Keratinocyte (primary cell): Measurements from ENCODE around the gene TPCN2. TPM values are rescaled to one million over a fixed set of nuclear protein-coding genes. Genes with fewer than 3 reads are reported as not detected.
"Not testable (repeated sequence)": the region's sequence is repeated elsewhere in the genome, so short reads cannot be mapped to it uniquely, and the experiment has no call there.

Experiments used
- DNase-seq: peaks from one replicate; pipeline ENCODE4 v3.0.0-alpha.2; 2011; ENCODE audit warnings: low read depth, missing footprints, low spot score
- FAIRE-seq: peaks from 2 replicates; lab custom pipeline; 2011; peaks lifted over from hg19 to GRCh38; lab: Jason Lieb, UNC
- H2AFZ ChIP-seq: 2 replicates; pipeline ENCODE4 v1.6.0; 2012; ENCODE audit warnings: low read length, control low read depth, inconsistent platforms; ENCODE audit not compliant: control insufficient read depth
- H3K27ac ChIP-seq: 2 replicates; pipeline ENCODE4 v1.5.1; 2011; ENCODE audit warnings: low read length; ENCODE audit not compliant: control insufficient read depth, insufficient read depth
- H3K27me3 ChIP-seq: 3 replicates; pipeline ENCODE4 v1.6.0; 2011; ENCODE audit warnings: low read length; ENCODE audit not compliant: control insufficient read depth, insufficient read depth; ENCODE audit errors: extremely low read depth
- H3K36me3 ChIP-seq, 2 experiments: 2 replicates in 1 of 2; 3 replicates in 1 of 2; pipeline ENCODE4 v1.5.1; 2011; ENCODE audit warnings: low read length in 2 of 2, mild to moderate bottlenecking in 1 of 2; ENCODE audit not compliant: control insufficient read depth in 2 of 2, insufficient read depth in 2 of 2; ENCODE audit errors: extremely low read depth in 1 of 2
- H3K4me1 ChIP-seq: 3 replicates; pipeline ENCODE4 v1.5.1; 2011; ENCODE audit warnings: low read length; ENCODE audit not compliant: control insufficient read depth, insufficient read depth; ENCODE audit errors: extremely low read depth
- H3K4me2 ChIP-seq: 3 replicates; pipeline ENCODE4 v1.6.0; 2011; ENCODE audit warnings: low read depth, low read length; ENCODE audit not compliant: control insufficient read depth, insufficient read depth; ENCODE audit errors: extremely low read depth
- H3K4me3 ChIP-seq, 3 experiments: fragments of 200-600 bp in 1 of 3; sonication (generic) in 1 of 3; 2 replicates in 2 of 3; 3 replicates in 1 of 3; pipeline ENCODE4 v1.5.1; 2011 to 2016; ENCODE audit warnings: low read length in 3 of 3, mild to moderate bottlenecking in 3 of 3, control low read depth in 2 of 3, inconsistent platforms in 1 of 3, low read depth in 1 of 3, mixed read lengths in 1 of 3, mixed run types in 1 of 3, moderate library complexity in 1 of 3; ENCODE audit not compliant: control insufficient read depth in 2 of 3, insufficient read depth in 2 of 3; ENCODE audit errors: extremely low read depth in 1 of 3
- H3K79me2 ChIP-seq: 2 replicates; pipeline ENCODE4 v1.6.0; 2012; ENCODE audit warnings: low read length; ENCODE audit not compliant: control insufficient read depth, insufficient read depth
- H3K9ac ChIP-seq: 3 replicates; pipeline ENCODE4 v1.6.0; 2011; ENCODE audit warnings: low read length; ENCODE audit not compliant: control insufficient read depth, insufficient read depth; ENCODE audit errors: extremely low read depth
- H3K9me1 ChIP-seq: 3 replicates; pipeline ENCODE4 v1.6.0; 2011; ENCODE audit warnings: low read length; ENCODE audit not compliant: control insufficient read depth, insufficient read depth; ENCODE audit errors: extremely low read depth
- H3K9me3 ChIP-seq: 2 replicates; pipeline ENCODE4 v1.5.1; 2012; ENCODE audit warnings: low read depth, low read length; ENCODE audit not compliant: control insufficient read depth
- H4K20me1 ChIP-seq: 3 replicates; pipeline ENCODE4 v1.6.0; 2011; ENCODE audit warnings: low read length; ENCODE audit not compliant: control insufficient read depth, insufficient read depth; ENCODE audit errors: extremely low read depth
- EZH2 ChIP-seq: IDR thresholded peaks from one replicate; pipeline ENCODE4 v1.6.1; 2012; ENCODE audit warnings: inconsistent platforms, mild to moderate bottlenecking, low read length, moderate library complexity
- dilution Hi-C: fragments of 300-500 bp; cut with MboI; formaldehyde crosslinking; loops from one replicate; pipeline ENCODE4 v1.7.0; 2020; ENCODE audit warnings: low sequenced_read_pairs; ENCODE audit not compliant: extremely low pct_ligation_motif_present
- polyA plus RNA-seq, 5 experiments: library from polyadenylated mRNA; depleted of rRNA in 3 of 5; stranded (reverse) in 3 of 5; stranded (forward) in 1 of 5; unstranded in 1 of 5; fragments of >200 nt; gene quantifications; 1 replicate in 1 of 5; 2 replicates in 3 of 5; 3 replicates in 1 of 5; pipeline versions ENCODE4 v1.2.1 to v1.2.3, GENCODE V29; 2011 to 2012; ENCODE audit warnings: missing spikeins in 2 of 5, low read depth in 1 of 5, low replicate concordance in 1 of 5
- TF ChIP-seq, protein P1 (sequence below), 3 experiments: IDR thresholded peaks in 1 of 3; conservative IDR thresholded peaks in 1 of 3; optimal IDR thresholded peaks in 1 of 3; 2 replicates in 2 of 3; 3 replicates in 1 of 3; pipeline versions ENCODE3 to v1.5.1; 2011; ENCODE audit warnings: low read length in 3 of 3, mild to moderate bottlenecking in 3 of 3, moderate library complexity in 2 of 3, control low read depth in 1 of 3, inconsistent platforms in 1 of 3; ENCODE audit not compliant: insufficient read depth in 2 of 3; ENCODE audit errors: extremely low read depth in 1 of 3

The TPCN2 gene
- polyA plus RNA-seq, 1 donor (not counting 4 experiments of a cell fraction or from before 2014, with no cell fraction given) = 7.7 TPM

DNA sequence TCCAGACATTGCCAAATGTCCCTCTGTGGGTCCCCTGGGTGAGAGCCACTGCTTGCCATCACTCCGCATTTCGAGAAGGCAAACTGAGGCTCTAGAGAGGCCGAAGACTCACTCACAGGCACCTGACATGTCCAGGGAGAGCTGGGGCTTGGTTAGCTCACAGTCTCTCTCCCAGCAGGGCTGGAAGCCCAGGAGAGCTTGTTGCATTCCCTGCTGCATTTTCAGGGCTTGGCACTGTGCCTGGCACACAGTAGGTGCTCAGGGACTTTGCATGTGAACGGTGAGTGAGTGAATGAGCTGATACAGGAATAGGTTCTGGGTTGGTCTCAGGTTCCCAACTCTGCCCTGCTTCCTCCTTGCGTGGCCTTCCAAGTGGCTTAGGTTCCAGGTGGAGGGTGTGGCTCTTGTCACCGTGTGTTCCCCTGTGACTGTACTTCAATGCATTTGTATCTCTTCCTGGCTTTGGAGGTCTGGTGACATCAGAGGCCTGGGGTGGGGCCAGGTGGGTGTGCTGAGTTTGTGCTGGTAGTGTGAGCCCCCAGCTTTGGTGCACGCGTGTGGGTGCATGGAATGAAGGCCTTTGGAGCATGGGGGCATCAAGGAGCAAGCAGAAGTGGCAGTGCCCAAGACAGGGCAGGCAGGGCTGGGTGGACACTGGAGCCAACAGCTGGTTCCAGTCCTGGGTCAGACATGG lies 88.6 kb downstream of the TPCN2 start:
- Histone ChIP-seq H3K9me3 (no peaks in the 10 kb centered on the region), H3K4me2 (no peak overlapping the region), H3K9ac (no peak overlapping the region), H3K27ac (no peak overlapping the region), H4K20me1 (no peaks in the 10 kb centered on the region), H3K79me2 (no peaks in the 10 kb centered on the region), H3K4me1 (peaks cover 2% of the 10 kb centered on the region), H3K9me1 (no peaks in the 10 kb centered on the region), H3K36me3 (no peaks in the 10 kb centered on the region), H2AFZ (no peak overlapping the region), H3K27me3 (no peaks in the 10 kb centered on the region), H3K4me3 (no peak overlapping the region)
- DNase-seq = no peak
- dilution Hi-C loops = no loop called here
- TF ChIP-seq EZH2 = no peak
- TF ChIP-seq, protein P1, sequence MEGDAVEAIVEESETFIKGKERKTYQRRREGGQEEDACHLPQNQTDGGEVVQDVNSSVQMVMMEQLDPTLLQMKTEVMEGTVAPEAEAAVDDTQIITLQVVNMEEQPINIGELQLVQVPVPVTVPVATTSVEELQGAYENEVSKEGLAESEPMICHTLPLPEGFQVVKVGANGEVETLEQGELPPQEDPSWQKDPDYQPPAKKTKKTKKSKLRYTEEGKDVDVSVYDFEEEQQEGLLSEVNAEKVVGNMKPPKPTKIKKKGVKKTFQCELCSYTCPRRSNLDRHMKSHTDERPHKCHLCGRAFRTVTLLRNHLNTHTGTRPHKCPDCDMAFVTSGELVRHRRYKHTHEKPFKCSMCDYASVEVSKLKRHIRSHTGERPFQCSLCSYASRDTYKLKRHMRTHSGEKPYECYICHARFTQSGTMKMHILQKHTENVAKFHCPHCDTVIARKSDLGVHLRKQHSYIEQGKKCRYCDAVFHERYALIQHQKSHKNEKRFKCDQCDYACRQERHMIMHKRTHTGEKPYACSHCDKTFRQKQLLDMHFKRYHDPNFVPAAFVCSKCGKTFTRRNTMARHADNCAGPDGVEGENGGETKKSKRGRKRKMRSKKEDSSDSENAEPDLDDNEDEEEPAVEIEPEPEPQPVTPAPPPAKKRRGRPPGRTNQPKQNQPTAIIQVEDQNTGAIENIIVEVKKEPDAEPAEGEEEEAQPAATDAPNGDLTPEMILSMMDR (optimal IDR thresholded peaks at IDR 0.05 in 1 of 3, IDR thresholded peaks at IDR 0.05 in 1 of 3, conservative IDR thresholded peaks at IDR 0.05 in 1 of 3; ENCODE audit: extremely low read depth in 1 of 3, insufficient read depth in 2 of 3, low read length in 3 of 3) = no peak
- FAIRE-seq = no peak

DNA sequence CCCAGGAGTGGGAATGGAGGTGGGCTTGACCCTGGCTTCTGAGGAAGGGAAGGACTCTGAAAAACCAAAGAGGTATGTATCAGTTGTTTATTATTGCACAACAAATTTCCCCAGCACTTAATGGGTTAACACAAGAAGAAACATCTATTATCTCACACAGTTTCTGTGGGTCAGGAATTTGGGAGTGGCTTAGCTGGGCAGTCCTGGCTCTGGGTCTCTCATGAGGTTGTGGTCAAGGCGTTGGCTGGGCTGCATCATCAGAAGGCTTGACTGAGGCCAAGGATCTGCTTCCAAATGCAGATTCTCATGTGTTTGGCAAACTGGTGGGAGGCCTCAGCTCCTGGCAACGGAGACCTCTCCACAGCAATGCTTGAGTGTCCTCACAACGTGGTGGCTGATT lies 89.5 kb downstream of the TPCN2 start:
- no peak for TF ChIP-seq EZH2
- TF ChIP-seq, protein P1 (optimal IDR thresholded peaks at IDR 0.05 in 1 of 3, IDR thresholded peaks at IDR 0.05 in 1 of 3, conservative IDR thresholded peaks at IDR 0.05 in 1 of 3; ENCODE audit: extremely low read depth in 1 of 3, insufficient read depth in 2 of 3, low read length in 3 of 3) = no peak
- dilution Hi-C loops = no loop called here
- Histone ChIP-seq H3K9me1 (no peaks in the 10 kb centered on the region), H3K4me3 (no peak overlapping the region), H3K4me2 (no peak overlapping the region), H4K20me1 (no peaks in the 10 kb centered on the region), H3K79me2 (no peaks in the 10 kb centered on the region), H3K9me3 (no peaks in the 10 kb centered on the region), H3K36me3 (no peaks in the 10 kb centered on the region), H2AFZ (no peak overlapping the region), H3K4me1 (peaks cover 2% of the 10 kb centered on the region), H3K9ac (no peak overlapping the region), H3K27ac (no peak overlapping the region), H3K27me3 (no peaks in the 10 kb centered on the region)
- DNase-seq = no peak
- no peak for FAIRE-seq

DNA sequence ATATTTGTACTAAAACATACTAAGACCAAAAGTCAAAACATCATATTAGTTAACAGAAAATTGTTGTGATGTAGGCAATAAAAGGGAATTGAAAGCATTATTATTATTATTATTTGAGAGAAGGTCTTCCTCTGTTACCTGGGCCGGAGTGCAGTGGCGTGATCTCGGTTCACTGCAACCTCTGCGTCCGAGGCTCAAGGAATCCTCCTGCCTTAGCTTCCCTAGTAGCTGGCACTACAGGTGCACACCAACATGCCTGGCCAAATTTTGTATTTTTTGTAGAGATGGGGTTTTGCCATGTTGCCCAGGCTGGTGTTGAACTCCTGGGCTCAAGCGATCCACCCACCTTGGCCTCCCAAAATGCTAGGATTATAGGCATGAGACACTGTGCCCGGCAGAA lies 91.4 kb downstream of the TPCN2 start:
- H3K9me3 ChIP-seq, dilution Hi-C loops, H2AFZ ChIP-seq, H3K79me2 ChIP-seq, H3K4me3 ChIP-seq, H3K36me3 ChIP-seq, H3K9ac ChIP-seq, H4K20me1 ChIP-seq, DNase-seq, H3K4me1 ChIP-seq, H3K4me2 ChIP-seq, H3K9me1 ChIP-seq, H3K27me3 ChIP-seq, H3K27ac ChIP-seq, FAIRE-seq: not testable (repeated sequence)
